Neural progenitor cell (in vitro differentiated cells): ENCODE data around the gene CHAF1B. TPM values are rescaled to one million over a fixed set of nuclear protein-coding genes. Genes with fewer than 3 reads are reported as not detected.
A peak's percentile ranks its signal among the peaks of the same experiment; 100 is the strongest.

Source experiments
- DNase-seq: peaks from one replicate; pipeline ENCODE4 v3.0.0-alpha.2; 2016; ENCODE audit warnings: low spot score
- H2AFZ ChIP-seq: fragments of 200-600 bp; sonication (generic); replicated peaks from 2 replicates; pipeline ENCODE4 v1.6.1; 2016; ENCODE audit warnings: antibody characterized with exemption
- H3F3A ChIP-seq: fragments of 200-600 bp; sonication (generic); 2 replicates; pipeline ENCODE4 v1.6.1; 2016; ENCODE audit warnings: antibody characterized with exemption, low read depth
- H3K27ac ChIP-seq: fragments of 200-600 bp; sonication (generic); 2 replicates; pipeline ENCODE4 v1.5.1; 2016; ENCODE audit warnings: mild to moderate bottlenecking
- H3K27me3 ChIP-seq: fragments of 200-600 bp; sonication (generic); 2 replicates; pipeline ENCODE4 v1.6.1; 2016; ENCODE audit warnings: mild to moderate bottlenecking, moderate library complexity
- H3K36me3 ChIP-seq: fragments of 200-600 bp; sonication (generic); 2 replicates; pipeline ENCODE4 v1.5.1; 2016
- H3K4me1 ChIP-seq: fragments of 200-600 bp; sonication (generic); 2 replicates; pipeline ENCODE4 v1.6.1; 2016; ENCODE audit warnings: mixed run types
- H3K4me2 ChIP-seq: fragments of 200-600 bp; sonication (generic); 2 replicates; pipeline ENCODE4 v1.6.1; 2016
- H3K4me3 ChIP-seq: fragments of 200-600 bp; sonication (generic); 2 replicates; pipeline ENCODE4 v1.5.1; 2016
- H3K79me2 ChIP-seq: fragments of 200-600 bp; sonication (generic); 2 replicates; pipeline ENCODE4 v1.6.1; 2016; ENCODE audit warnings: low read depth
- H3K9ac ChIP-seq: fragments of 200-600 bp; sonication (generic); 2 replicates; pipeline ENCODE4 v1.6.1; 2016
- H3K9me3 ChIP-seq: fragments of 200-600 bp; sonication (generic); 2 replicates; pipeline ENCODE4 v1.5.1; 2016; ENCODE audit warnings: low read depth
- H4K20me1 ChIP-seq: fragments of 200-600 bp; sonication (generic); 2 replicates; pipeline ENCODE4 v1.6.1; 2016; ENCODE audit warnings: low read depth
- H3K27ac Mint-ChIP-seq: 3 replicates; pipeline ENCODE4 v1.8.0; 2021; ENCODE audit warnings: mixed read lengths
- H3K27me3 Mint-ChIP-seq: 2 replicates; pipeline ENCODE4 v1.8.0; 2022; ENCODE audit warnings: low read depth, mild to moderate bottlenecking, inconsistent platforms, moderate library complexity, mixed read lengths; ENCODE audit not compliant: insufficient read depth
- H3K36me3 Mint-ChIP-seq: 3 replicates; pipeline ENCODE4 v1.8.0; 2021; ENCODE audit warnings: mixed read lengths
- H3K4me1 Mint-ChIP-seq: 3 replicates; pipeline ENCODE4 v1.8.0; 2021; ENCODE audit warnings: mixed read lengths
- H3K4me3 Mint-ChIP-seq: 3 replicates; pipeline ENCODE4 v1.8.0; 2021; ENCODE audit warnings: mild to moderate bottlenecking, moderate library complexity, mixed read lengths
- H3K9me3 Mint-ChIP-seq: 3 replicates; pipeline ENCODE4 v1.8.0; 2020; ENCODE audit warnings: mixed read lengths
- EZH2 ChIP-seq: fragments of 200-600 bp; sonication (generic); IDR thresholded peaks from 2 replicates; pipeline ENCODE4 v1.6.1; 2017; ENCODE audit warnings: antibody characterized with exemption, mild to moderate bottlenecking, moderate library complexity
- EZH2phosphoT487 ChIP-seq: fragments of 200-600 bp; sonication (generic); IDR thresholded peaks from 2 replicates; pipeline ENCODE4 v1.6.1; 2017; ENCODE audit warnings: antibody characterized with exemption
- total RNA-seq: library from RNA; depleted of rRNA; stranded (reverse); fragments of >200 nt; gene quantifications from 2 replicates; pipeline ENCODE4 v1.2.3, GENCODE V29; 2015; ENCODE audit warnings: low replicate concordance
- TF ChIP-seq, protein P1 (sequence below): fragments of 200-600 bp; sonication (generic); IDR thresholded peaks from 2 replicates; pipeline ENCODE4 v1.5.1; 2017; ENCODE audit warnings: antibody characterized with exemption, mild to moderate bottlenecking

CHAF1B gene
- total RNA-seq, 1 donor from 2014 or later, result 26.1 TPM

DNA sequence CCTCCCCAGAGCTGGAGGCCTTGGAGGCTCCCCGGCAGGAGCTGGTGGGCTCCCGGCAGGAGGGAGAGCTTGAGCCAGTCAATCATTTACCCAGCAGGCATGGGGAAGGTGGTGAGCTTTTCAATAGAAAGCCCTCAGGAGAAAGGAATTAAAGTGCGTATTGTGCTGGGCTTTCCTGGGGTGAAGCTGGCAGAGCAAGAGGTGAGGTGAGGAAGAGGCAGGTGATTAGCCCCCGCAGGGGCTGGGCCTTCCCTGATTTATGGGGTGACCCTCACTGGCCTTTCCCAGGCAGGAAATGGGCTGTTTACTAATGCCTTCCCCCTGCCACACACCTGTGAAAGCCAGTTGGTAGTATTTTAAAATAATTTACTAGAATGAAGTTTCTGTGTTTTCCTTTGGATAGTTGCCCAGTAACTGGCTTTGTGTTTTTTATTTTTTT, 68.9 kb downstream of the CHAF1B start:
- peaks cover 3% of the 10 kb centered on the region for H3K9me3 Mint-ChIP-seq
- peak overlapping the region; percentile 70 for H3K27ac Mint-ChIP-seq
- H3K36me3 ChIP-seq, result no peaks in the 10 kb centered on the region
- peaks cover 8% of the 10 kb centered on the region for H3K27me3 Mint-ChIP-seq
- H3K9ac ChIP-seq, result no peak overlapping the region
- no peaks in the 10 kb centered on the region for H3K27me3 ChIP-seq
- no peaks in the 10 kb centered on the region for H3K79me2 ChIP-seq
- no peaks in the 10 kb centered on the region for H3K9me3 ChIP-seq
- H3F3A ChIP-seq, result peaks cover 12% of the 10 kb centered on the region
- no peaks in the 10 kb centered on the region for H4K20me1 ChIP-seq
- H3K36me3 Mint-ChIP-seq, result no peaks in the 10 kb centered on the region
- TF ChIP-seq EZH2, result no peak
- TF ChIP-seq, protein P1, sequence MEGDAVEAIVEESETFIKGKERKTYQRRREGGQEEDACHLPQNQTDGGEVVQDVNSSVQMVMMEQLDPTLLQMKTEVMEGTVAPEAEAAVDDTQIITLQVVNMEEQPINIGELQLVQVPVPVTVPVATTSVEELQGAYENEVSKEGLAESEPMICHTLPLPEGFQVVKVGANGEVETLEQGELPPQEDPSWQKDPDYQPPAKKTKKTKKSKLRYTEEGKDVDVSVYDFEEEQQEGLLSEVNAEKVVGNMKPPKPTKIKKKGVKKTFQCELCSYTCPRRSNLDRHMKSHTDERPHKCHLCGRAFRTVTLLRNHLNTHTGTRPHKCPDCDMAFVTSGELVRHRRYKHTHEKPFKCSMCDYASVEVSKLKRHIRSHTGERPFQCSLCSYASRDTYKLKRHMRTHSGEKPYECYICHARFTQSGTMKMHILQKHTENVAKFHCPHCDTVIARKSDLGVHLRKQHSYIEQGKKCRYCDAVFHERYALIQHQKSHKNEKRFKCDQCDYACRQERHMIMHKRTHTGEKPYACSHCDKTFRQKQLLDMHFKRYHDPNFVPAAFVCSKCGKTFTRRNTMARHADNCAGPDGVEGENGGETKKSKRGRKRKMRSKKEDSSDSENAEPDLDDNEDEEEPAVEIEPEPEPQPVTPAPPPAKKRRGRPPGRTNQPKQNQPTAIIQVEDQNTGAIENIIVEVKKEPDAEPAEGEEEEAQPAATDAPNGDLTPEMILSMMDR, result no peak
- H3K4me1 Mint-ChIP-seq, result peaks cover 11% of the 10 kb centered on the region
- H3K4me1 ChIP-seq, result peaks cover 16% of the 10 kb centered on the region
- H3K4me3 ChIP-seq, result no peak overlapping the region
- H3K4me2 ChIP-seq, result peak overlapping the region; percentile 64
- peak; percentile 53 for DNase-seq
- no peak overlapping the region for H2AFZ ChIP-seq
- no peak overlapping the region for H3K4me3 Mint-ChIP-seq
- H3K27ac ChIP-seq, result no peak overlapping the region

GRCh38 chr21:36454706-36455105, 69.5 kb downstream of the CHAF1B start:
- Mint-ChIP-seq H3K9me3 (peaks cover 3% of the 10 kb centered on the region), H3K36me3 (no peaks in the 10 kb centered on the region), H3K27ac (no peak overlapping the region), H3K4me3 (no peak overlapping the region), H3K27me3 (peaks cover 8% of the 10 kb centered on the region), H3K4me1 (peaks cover 11% of the 10 kb centered on the region)
- peak overlapping the region; percentile 13 for H3K4me2 ChIP-seq
- TF ChIP-seq EZH2phosphoT487 (no peak), EZH2 (no peak)
- H2AFZ ChIP-seq, result no peak overlapping the region
- H3K4me1 ChIP-seq, result peaks cover 16% of the 10 kb centered on the region
- no peak overlapping the region for H3K9ac ChIP-seq
- H3K4me3 ChIP-seq, result no peak overlapping the region
- H3K79me2 ChIP-seq, result no peaks in the 10 kb centered on the region
- peaks cover 12% of the 10 kb centered on the region for H3F3A ChIP-seq
- no peaks in the 10 kb centered on the region for H3K27me3 ChIP-seq
- H3K9me3 ChIP-seq, result no peaks in the 10 kb centered on the region
- no peak for DNase-seq
- no peak overlapping the region for H3K27ac ChIP-seq
- no peaks in the 10 kb centered on the region for H4K20me1 ChIP-seq
- H3K36me3 ChIP-seq, result no peaks in the 10 kb centered on the region

- Histone ChIP-seq H3K36me3 (no peaks in the 10 kb centered on the region), H3K4me2 (no peak overlapping the region), H3K27ac (no peak overlapping the region), H4K20me1 (no peaks in the 10 kb centered on the region), H3K9me3 (no peaks in the 10 kb centered on the region), H2AFZ (no peak overlapping the region), H3K79me2 (no peaks in the 10 kb centered on the region), H3K4me1 (peaks cover 16% of the 10 kb centered on the region), H3K4me3 (no peak overlapping the region), H3K27me3 (no peaks in the 10 kb centered on the region), H3K9ac (no peak overlapping the region), H3F3A (peaks cover 12% of the 10 kb centered on the region)
- Mint-ChIP-seq H3K27ac (no peak overlapping the region), H3K4me3 (no peak overlapping the region), H3K27me3 (peaks cover 10% of the 10 kb centered on the region), H3K9me3 (peaks cover 3% of the 10 kb centered on the region), H3K36me3 (no peaks in the 10 kb centered on the region), H3K4me1 (peaks cover 14% of the 10 kb centered on the region)
- TF ChIP-seq, protein P1, result no peak
- TF ChIP-seq EZH2phosphoT487 (no peak), EZH2 (no peak)
- DNase-seq, result no peak
Measured at GRCh38 chr21:36456729-36457414, 71.7 kb downstream of the CHAF1B start.

DNA sequence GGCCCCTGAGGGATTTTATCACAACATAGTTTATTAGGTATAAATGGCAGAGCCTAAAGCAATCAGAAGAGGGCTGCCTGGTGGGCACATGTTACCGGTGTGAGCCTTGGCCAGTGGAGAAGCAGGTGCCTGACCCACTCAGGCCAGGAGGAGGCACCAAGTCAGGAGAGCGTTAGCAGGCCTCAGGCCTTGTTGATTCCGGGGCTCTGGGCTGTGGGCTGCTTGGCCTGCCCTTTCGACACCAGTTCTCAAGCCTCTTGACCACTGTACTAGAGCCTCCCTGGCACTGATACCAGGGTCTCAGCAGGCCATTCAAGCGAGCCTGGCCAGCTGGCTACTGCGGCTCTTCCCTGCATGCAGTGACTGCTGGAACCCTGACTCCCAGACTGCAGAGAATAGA, 73.9 kb downstream of the CHAF1B start:
- Histone ChIP-seq H2AFZ (no peak overlapping the region), H3K36me3 (no peaks in the 10 kb centered on the region), H3K9ac (no peak overlapping the region), H3K27ac (no peak overlapping the region), H3K9me3 (no peaks in the 10 kb centered on the region), H4K20me1 (no peaks in the 10 kb centered on the region), H3K27me3 (no peaks in the 10 kb centered on the region), H3K4me2 (no peak overlapping the region), H3K4me3 (no peak overlapping the region), H3K4me1 (peaks cover 10% of the 10 kb centered on the region), H3F3A (peaks cover 6% of the 10 kb centered on the region), H3K79me2 (no peaks in the 10 kb centered on the region)
- no peak overlapping the region for H3K27ac Mint-ChIP-seq
- H3K4me3 Mint-ChIP-seq, result no peak overlapping the region
- TF ChIP-seq, protein P1, result no peak
- no peak for TF ChIP-seq EZH2
- peaks cover 10% of the 10 kb centered on the region for H3K27me3 Mint-ChIP-seq
- no peaks in the 10 kb centered on the region for H3K36me3 Mint-ChIP-seq
- peaks cover 9% of the 10 kb centered on the region for H3K4me1 Mint-ChIP-seq
- no peaks in the 10 kb centered on the region for H3K9me3 Mint-ChIP-seq
- no peak for DNase-seq
